ENCODE results near the gene DEFB131B.

GRCh38 chr11:71929491-71929890 is 51.2 kb downstream of the DEFB131B start:
- no peak for TF ChIP-seq CTCF (IDR thresholded peaks at IDR 0.05)
- TF ChIP-seq POLR2AphosphoS5 (IDR thresholded peaks at IDR 0.05; ENCODE audit: insufficient read depth in 1 of 2, low read depth in 1 of 2) = no peak
